GM23338 (cell line): ENCODE measurements around the gene TRIM38. TPM values are rescaled to one million over a fixed set of nuclear protein-coding genes. Genes with fewer than 3 reads are reported as not detected.

Experiments used
- ATAC-seq: fragments of 200-7000 bp; cut with Tn5 transposase; 3 replicates; pipeline ENCODE4 v1.9.1; 2020
- DNase-seq: peaks from one replicate; pipeline ENCODE4 v3.0.0-alpha.2; 2015; ENCODE audit warnings: low spot score
- H2AFZ ChIP-seq: fragments of 200-600 bp; sonication (generic); 2 replicates; pipeline ENCODE4 v1.8.0; 2016; ENCODE audit warnings: antibody characterized with exemption, mild to moderate bottlenecking, moderate library complexity
- H3F3A ChIP-seq: fragments of 200-600 bp; sonication (generic); replicated peaks from 2 replicates; pipeline ENCODE4 v1.8.0; 2017; ENCODE audit warnings: antibody characterized with exemption, mixed run types, low read depth
- H3K27ac ChIP-seq: fragments of 200-600 bp; sonication (generic); 2 replicates; pipeline ENCODE4 v1.6.1; 2016; ENCODE audit warnings: low read depth
- H3K27me3 ChIP-seq: fragments of 200-600 bp; sonication (generic); 2 replicates; pipeline ENCODE4 v1.8.0; 2016; ENCODE audit warnings: mild to moderate bottlenecking, mixed run types, moderate library complexity; ENCODE audit not compliant: insufficient read depth
- H3K36me3 ChIP-seq: fragments of 200-600 bp; sonication (generic); 2 replicates; pipeline ENCODE4 v1.8.0; 2016; ENCODE audit warnings: mild to moderate bottlenecking; ENCODE audit not compliant: insufficient read depth
- H3K4me1 ChIP-seq: fragments of 200-600 bp; sonication (generic); 2 replicates; pipeline ENCODE4 v1.8.0; 2016; ENCODE audit warnings: mild to moderate bottlenecking, moderate library complexity; ENCODE audit not compliant: insufficient read depth
- H3K4me2 ChIP-seq: fragments of 200-600 bp; sonication (generic); 2 replicates; pipeline ENCODE4 v1.7.1; 2017; ENCODE audit warnings: mixed run types
- H3K4me3 ChIP-seq: fragments of 200-600 bp; sonication (generic); 2 replicates; pipeline ENCODE4 v1.6.1; 2016; ENCODE audit warnings: mixed run types
- H3K79me2 ChIP-seq: fragments of 200-600 bp; sonication (generic); replicated peaks from 2 replicates; pipeline ENCODE4 v1.8.0; 2017; ENCODE audit warnings: mild to moderate bottlenecking; ENCODE audit not compliant: insufficient read depth
- H3K9me2 ChIP-seq: fragments of 200-600 bp; sonication (generic); 2 replicates; pipeline ENCODE4 v1.8.0; 2017; ENCODE audit not compliant: insufficient read depth
- H4K20me1 ChIP-seq: fragments of 200-600 bp; sonication (generic); replicated peaks from 2 replicates; pipeline ENCODE4 v1.8.0; 2017; ENCODE audit warnings: mild to moderate bottlenecking; ENCODE audit not compliant: insufficient read depth
- H3K27ac Mint-ChIP-seq: 2 replicates; pipeline ENCODE4 v1.8.0; 2020; ENCODE audit warnings: inconsistent platforms, mild to moderate bottlenecking, moderate library complexity, mixed read lengths
- H3K27me3 Mint-ChIP-seq: 3 replicates; pipeline ENCODE4 v1.8.0; 2022; ENCODE audit warnings: low read depth, mild to moderate bottlenecking, moderate library complexity, mixed read lengths, inconsistent platforms; ENCODE audit not compliant: insufficient read depth, poor library complexity
- H3K36me3 Mint-ChIP-seq: 3 replicates; pipeline ENCODE4 v1.8.0; 2021; ENCODE audit warnings: low read depth, mild to moderate bottlenecking, inconsistent platforms, moderate library complexity, mixed read lengths
- H3K4me1 Mint-ChIP-seq: 3 replicates; pipeline ENCODE4 v1.8.0; 2020; ENCODE audit warnings: mild to moderate bottlenecking, inconsistent platforms, mixed read lengths
- H3K4me3 Mint-ChIP-seq: 3 replicates; pipeline ENCODE4 v1.8.0; 2021; ENCODE audit warnings: moderate library complexity, mild to moderate bottlenecking, inconsistent platforms, mixed read lengths
- H3K9me3 Mint-ChIP-seq: 3 replicates; pipeline ENCODE4 v1.8.0; 2020; ENCODE audit warnings: moderate library complexity, mild to moderate bottlenecking, inconsistent platforms, mixed read lengths
- CREB1 ChIP-seq: fragments of 250-450 bp; sonication (Bioruptor Pico); IDR thresholded peaks from 2 replicates; pipeline ENCODE4 v1.5.0; 2020; ENCODE audit warnings: low read depth, mild to moderate bottlenecking, moderate library complexity
- CTCF ChIP-seq, 2 experiments: fragments of 200-600 bp in 1 of 2; sonication (generic) in 1 of 2; conservative IDR thresholded peaks; 2 replicates each; pipeline versions ENCODE4 v1.5.1 to v1.6.1; 2016 to 2017; ENCODE audit warnings: antibody characterized with exemption in 2 of 2, low read depth in 2 of 2, mild to moderate bottlenecking in 2 of 2, moderate library complexity in 1 of 2
- ETS1 ChIP-seq: IDR thresholded peaks from 2 replicates; pipeline ENCODE4 v1.6.1; 2016; ENCODE audit warnings: antibody characterized with exemption
- EZH2 ChIP-seq: fragments of 200-600 bp; sonication (generic); IDR thresholded peaks from one replicate; pipeline ENCODE4 v1.8.0; 2017; ENCODE audit warnings: antibody characterized with exemption, mild to moderate bottlenecking, low read depth; ENCODE audit not compliant: unreplicated experiment
- EZH2phosphoT487 ChIP-seq: fragments of 200-600 bp; sonication (generic); IDR thresholded peaks from one replicate; pipeline ENCODE4 v1.8.1; 2018; ENCODE audit warnings: antibody characterized with exemption; ENCODE audit not compliant: unreplicated experiment
- JUNB ChIP-seq: IDR thresholded peaks from one replicate; pipeline ENCODE4 v1.6.1; 2016; ENCODE audit warnings: antibody characterized with exemption; ENCODE audit not compliant: unreplicated experiment
- NANOG ChIP-seq: IDR thresholded peaks from 2 replicates; pipeline ENCODE4 v1.6.1; 2016; ENCODE audit warnings: antibody characterized with exemption, borderline replicate concordance
- POLR2AphosphoS5 ChIP-seq: IDR thresholded peaks from 2 replicates; pipeline ENCODE4 v1.6.1; 2016; ENCODE audit warnings: antibody characterized with exemption, low read depth
- REST ChIP-seq: IDR thresholded peaks from one replicate; pipeline ENCODE4 v1.6.1; 2018; ENCODE audit warnings: antibody characterized with exemption; ENCODE audit not compliant: unreplicated experiment
- STAT1 ChIP-seq: IDR thresholded peaks from one replicate; pipeline ENCODE4 v1.6.1; 2016; ENCODE audit warnings: antibody characterized with exemption; ENCODE audit not compliant: unreplicated experiment
- ZNF114 ChIP-seq: fragments of 250-450 bp; sonication (Bioruptor Pico); IDR thresholded peaks from 2 replicates; pipeline ENCODE4 v1.5.0; 2020; ENCODE audit warnings: mild to moderate bottlenecking, moderate library complexity
- ZNF331 ChIP-seq: fragments of 250-450 bp; sonication (Bioruptor Pico); IDR thresholded peaks from 2 replicates; pipeline ENCODE4 v1.5.0; 2020; ENCODE audit warnings: low read depth, mild to moderate bottlenecking, moderate library complexity
- ZNF462 ChIP-seq: fragments of 250-450 bp; sonication (Bioruptor Pico); IDR thresholded peaks from 2 replicates; pipeline ENCODE4 v1.5.0; 2020; ENCODE audit warnings: mild to moderate bottlenecking, moderate library complexity
- polyA plus RNA-seq: library from polyadenylated mRNA; unstranded; fragments of >200 nt; fragmentation: Nextera tagmentation; extraction: Ambion mirVana; gene quantifications from 2 replicates; pipeline ENCODE4 v1.2.1, GENCODE V29; 2016
- total RNA-seq: library from RNA; depleted of rRNA; stranded (reverse); fragments of >200 nt; shearing (Covaris generic); gene quantifications from 2 replicates; pipeline ENCODE4 v1.2.3, GENCODE V29; 2014

Gene TRIM38
- total and polyA plus RNA-seq, 2 experiments from 2014 or later, result 0.66 to 0.82 TPM

- DNase-seq (no peak), ATAC-seq (no peak)
- no peaks in the 10 kb centered on the region for H3K27me3 Mint-ChIP-seq
- H3K9me3 Mint-ChIP-seq, result no peaks in the 10 kb centered on the region
- Histone ChIP-seq H3K9me2 (no peaks in the 10 kb centered on the region), H4K20me1 (no peaks in the 10 kb centered on the region), H3K4me1 (no peaks in the 10 kb centered on the region), H3K27ac (no peak overlapping the region), H3K27me3 (no peaks in the 10 kb centered on the region), H3K79me2 (no peaks in the 10 kb centered on the region), H2AFZ (no peak overlapping the region), H3K4me3 (no peak overlapping the region), H3K4me2 (no peak overlapping the region), H3F3A (no peaks in the 10 kb centered on the region), H3K36me3 (no peaks in the 10 kb centered on the region)
- no peaks in the 10 kb centered on the region for H3K36me3 Mint-ChIP-seq
- no peak overlapping the region for H3K27ac Mint-ChIP-seq
- TF ChIP-seq REST (no peak), ETS1 (no peak), POLR2AphosphoS5 (no peak), CTCF (conservative IDR thresholded peaks at IDR 0.05; ENCODE audit: low read depth in 2 of 2) (no peak), EZH2phosphoT487 (no peak), ZNF114 (CRISPR knock-in tag) (no peak), NANOG (no peak), STAT1 (no peak), JUNB (no peak), CREB1 (CRISPR knock-in tag) (no peak), ZNF462 (no peak), ZNF331 (CRISPR knock-in tag) (no peak), EZH2 (no peak)
- no peaks in the 10 kb centered on the region for H3K4me1 Mint-ChIP-seq
- H3K4me3 Mint-ChIP-seq, result no peak overlapping the region
Observed at GRCh38 chr6:25934156-25934555, 28.4 kb upstream of the TRIM38 start.
